NCI-H146 (cell line): ENCODE measurements around the gene RAPSN.

ENCODE experiments used
- DNase-seq: peaks from one replicate; lab custom pipeline; 2025; lab: John Stamatoyannopoulos, UW

Gene RAPSN

GRCh38 chr11:47434011-47434786 is 14.7 kb downstream of the RAPSN start:
- DNase-seq = no peak

DNA sequence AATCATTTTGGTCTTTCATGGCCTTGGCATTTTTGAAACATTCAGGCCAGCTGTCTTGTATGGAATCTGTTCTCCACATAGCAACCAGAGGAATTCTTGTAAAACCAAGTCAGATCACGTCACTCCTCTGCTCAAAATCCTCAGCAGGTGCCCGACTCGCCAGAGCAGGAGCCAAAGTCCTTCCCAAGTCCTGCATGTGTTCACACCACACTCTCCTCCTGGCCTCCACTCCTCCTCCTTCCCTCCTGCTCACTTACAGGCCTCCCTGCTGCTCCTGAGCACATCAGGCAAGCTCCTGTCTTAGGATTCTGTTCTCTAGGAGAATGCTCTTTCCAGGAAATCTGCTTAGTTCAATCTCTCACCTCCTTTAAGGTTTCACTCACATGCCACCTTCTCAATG is 15.8 kb downstream of the RAPSN start:
- no peak for DNase-seq

GRCh38 chr11:47431356-47432083 is 17.4 kb downstream of the RAPSN start:
- DNase-seq = no peak

- DNase-seq = no peak
These were observed 18.4 kb downstream of the RAPSN start for GRCh38 chr11:47430524-47430923.

- peak; percentile 98 for DNase-seq
These were observed 22.6 kb downstream of the RAPSN start, which contains the start of gene PSMC3 for GRCh38 chr11:47426062-47426956. Gene PSMC3, minus strand, starts transcription at chr11:47426439. Its CDS starts 160 bp downstream, at chr11:47426279.

DNA sequence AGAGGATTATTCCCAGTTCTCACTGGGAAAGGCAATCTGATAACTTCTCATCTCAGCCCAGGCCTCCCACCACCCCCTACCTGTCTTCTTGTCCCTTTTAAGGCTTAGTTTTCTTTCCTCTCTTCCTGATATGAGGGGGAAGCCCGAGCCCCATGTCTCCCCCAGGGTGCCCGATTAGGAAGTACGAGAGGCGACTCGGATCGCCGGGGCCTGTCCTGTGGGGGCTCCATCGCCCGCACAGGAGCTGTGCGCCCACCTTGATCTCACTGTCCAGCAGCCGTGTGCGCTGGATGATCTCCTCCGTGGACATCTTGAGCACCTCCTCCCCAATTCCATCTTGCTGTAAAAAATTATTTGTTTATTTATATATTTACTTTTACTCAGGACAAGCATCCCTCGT is 23.3 kb downstream of the RAPSN start:
- peak; percentile 29 for DNase-seq

DNA sequence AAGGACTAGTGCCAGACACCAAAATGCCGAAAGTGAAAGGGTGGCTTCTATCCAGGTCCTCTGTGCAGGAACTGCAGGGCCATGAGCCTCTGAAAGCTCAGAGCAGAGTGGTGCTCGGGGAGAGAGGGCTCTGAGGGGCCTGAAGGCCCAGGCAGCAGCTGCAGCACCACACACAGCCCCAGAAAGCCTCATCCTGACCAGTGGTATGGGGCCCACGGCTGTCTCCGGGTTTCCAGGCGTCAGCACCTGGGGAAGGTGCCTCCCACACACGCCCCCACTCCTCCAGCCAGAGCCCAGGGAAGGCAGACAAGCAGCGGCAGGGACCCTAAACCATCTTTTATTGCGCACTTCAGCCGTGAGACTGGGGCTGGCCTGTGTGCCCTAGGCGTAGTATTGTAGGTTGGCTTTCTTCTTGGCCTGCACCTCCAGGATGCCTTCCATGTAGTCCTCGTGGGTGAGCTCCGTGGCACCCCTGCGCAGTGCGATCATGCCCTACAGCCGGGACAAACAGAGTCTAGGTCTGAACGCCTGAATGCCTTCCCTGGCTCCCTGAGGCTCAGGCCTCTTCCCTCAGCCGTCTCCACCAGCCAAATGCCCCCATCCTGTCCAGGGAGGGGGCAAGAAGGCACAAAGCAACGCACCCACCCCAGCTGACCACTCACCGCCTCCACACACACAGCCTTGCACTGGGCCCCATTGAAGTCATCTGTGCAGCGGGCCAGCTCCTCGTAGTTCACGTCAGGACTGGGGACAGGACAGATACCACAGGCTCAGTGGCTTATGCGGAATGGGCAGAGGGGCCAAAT is 30.3 kb downstream of the RAPSN start:
- DNase-seq = no peak

GRCh38 chr11:47417712-47418111 is 31.2 kb downstream of the RAPSN start:
- no peak for DNase-seq

DNA sequence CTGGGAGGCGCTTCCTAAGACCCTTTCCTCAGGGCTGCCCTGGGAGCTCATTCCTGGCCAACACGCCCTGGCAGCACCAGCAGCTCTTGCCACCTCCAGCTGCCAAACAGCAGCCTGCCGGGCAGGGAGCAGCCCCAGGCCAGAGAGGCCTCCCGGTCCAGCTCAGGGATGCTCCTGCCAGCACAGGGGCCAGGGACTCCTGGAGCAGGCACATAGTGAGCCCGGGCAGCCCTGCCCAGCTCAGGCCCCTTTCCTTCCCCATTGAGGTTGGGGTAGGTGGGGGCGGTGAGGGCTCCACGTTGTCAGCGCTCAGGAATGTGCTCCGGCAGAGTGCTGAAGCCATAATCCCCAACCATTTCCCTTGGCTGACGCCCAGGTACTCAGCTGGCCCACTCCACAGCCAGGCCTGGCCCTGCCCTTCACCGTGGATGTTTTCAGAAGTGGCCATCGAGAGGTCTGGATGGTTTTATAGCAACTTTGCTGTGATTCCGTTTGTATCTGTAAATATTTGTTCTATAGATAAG is 32.9 kb downstream of the RAPSN start:
- no peak for DNase-seq

DNA sequence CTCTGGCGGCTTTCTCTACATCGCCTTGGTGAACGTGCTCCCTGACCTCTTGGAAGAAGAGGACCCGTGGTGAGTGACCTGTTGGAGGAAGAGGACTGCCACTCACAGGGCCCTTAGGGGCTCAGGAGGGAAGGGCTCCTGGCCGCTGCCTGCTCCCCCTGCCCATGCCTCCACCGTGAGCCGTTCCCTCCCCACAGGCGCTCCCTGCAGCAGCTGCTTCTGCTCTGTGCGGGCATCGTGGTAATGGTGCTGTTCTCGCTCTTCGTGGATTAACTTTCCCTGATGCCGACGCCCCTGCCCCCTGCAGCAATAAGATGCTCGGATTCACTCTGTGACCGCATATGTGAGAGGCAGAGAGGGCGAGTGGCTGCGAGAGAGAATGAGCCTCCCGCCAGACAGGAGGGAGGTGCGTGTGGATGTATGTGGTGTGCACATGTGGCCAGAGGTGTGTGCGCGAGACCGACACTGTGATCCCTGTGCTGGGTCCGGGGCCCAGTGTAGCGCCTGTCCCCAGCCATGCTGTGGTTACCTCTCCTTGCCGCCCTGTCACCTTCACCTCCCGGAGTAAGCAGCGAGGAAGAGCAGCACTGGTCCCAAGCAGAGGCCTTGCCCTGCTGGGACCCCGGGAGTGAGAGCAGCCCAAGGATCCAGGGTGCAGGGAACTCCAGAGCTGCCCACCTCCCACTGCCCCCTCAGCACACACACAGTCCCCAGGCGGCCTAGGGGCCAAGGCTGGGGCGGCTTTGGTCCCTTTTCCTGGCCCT is 33.7 kb downstream of the RAPSN start:
- no peak for DNase-seq

GRCh38 chr11:47414685-47415070 is 34.3 kb downstream of the RAPSN start:
- DNase-seq = no peak

- DNase-seq = no peak
These were observed 34.8 kb downstream of the RAPSN start for GRCh38 chr11:47413908-47414684.

GRCh38 chr11:47413351-47413750 is 35.6 kb downstream of the RAPSN start:
- DNase-seq = no peak

DNA sequence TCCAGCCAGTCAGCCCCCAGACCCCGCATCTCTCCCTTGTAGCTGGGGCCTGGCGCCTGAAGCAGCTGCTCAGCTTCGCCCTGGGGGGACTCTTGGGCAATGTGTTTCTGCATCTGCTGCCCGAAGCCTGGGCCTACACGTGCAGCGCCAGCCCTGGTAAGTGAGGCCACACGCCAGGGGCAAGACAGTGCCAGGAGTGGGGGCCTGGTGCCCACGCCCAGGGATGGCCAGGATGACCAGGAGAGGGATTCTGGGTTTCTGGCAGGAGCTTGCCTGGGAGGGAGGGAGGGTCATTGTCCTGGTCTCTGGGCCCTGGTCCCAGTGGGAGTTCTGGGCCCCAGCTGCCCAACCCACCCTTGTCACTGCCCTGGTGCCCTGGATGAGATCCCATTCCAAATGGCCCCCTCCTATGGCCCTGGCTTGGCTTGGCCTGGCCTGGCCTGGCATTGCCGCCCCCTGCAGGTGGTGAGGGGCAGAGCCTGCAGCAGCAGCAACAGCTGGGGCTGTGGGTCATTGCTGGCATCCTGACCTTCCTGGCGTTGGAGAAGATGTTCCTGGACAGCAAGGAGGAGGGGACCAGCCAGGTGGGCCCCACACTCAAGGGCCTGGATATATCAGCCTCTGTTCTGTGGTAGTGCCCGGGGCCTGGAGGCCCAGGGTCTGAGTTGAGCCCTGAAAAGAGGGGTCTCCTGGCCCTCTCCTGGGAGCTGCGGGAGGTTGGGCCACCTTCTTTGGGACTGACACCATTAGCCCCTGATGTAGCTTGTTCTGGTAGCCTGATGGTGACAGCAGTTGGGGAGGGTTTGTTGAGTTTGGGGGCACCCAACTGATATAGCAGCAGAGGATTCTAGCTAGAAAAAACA is 36.8 kb downstream of the RAPSN start:
- peak; percentile 30 for DNase-seq

DNA sequence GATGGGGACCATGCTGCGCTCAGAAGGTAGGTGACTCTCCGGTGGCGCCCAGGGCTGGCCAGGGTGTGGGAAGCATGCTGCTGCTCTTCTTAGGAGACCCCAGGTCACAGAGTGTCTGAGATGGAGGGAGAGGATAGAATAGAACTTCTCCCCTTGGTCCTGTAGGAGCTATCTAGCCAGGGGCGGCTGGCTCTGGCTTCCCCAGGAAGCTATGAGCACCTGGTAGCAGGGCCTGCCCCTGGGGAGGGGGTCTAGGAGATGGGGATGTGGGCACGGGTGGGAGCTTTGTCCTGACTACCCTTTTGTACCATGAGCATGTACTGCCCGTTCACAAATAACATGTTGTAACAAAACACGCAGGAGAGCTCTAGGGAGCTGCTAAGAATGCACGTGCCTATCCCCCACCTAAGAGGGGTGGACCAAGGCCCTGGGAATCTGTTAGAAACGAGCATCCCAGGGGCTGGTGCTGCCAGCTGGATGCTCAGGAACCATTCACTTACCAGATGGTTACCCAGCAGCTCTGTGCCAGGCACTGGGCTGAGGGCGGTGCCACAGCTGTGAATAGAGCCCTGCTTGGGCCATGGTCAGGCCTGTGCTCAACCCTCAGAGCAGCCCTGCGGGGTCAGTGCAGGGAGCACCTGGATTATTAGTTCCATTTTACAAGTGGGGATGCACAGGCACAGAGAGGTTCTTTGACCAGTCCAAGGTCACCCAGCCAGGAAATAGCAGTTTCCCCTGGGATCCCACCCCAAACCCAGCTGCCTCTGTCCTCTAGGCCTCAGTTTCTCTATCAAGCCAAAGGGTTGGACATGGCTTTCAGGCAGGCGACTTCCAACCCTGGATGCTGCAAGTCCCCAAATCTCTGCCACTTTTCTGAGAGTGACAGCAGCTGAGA is 38.3 kb downstream of the RAPSN start:
- no peak for DNase-seq

GRCh38 chr11:47409440-47410369 is 39.2 kb downstream of the RAPSN start:
- peak; percentile 45 for DNase-seq
